ENCODE measurements around the gene CLTA.

- TF ChIP-seq CTCF (IDR thresholded peaks at IDR 0.05; ENCODE audit: low read length) (no peak), EZH2 (IDR thresholded peaks at IDR 0.05; ENCODE audit: borderline replicate concordance, low read length) (no peak)
Measured at GRCh38 chr9:36144309-36145232, 46.1 kb upstream of the CLTA start.

Data from OCI-LY1 (cell line).